ENCODE results near the gene ALS2CL.

The ALS2CL gene

GRCh38 chr3:46702246-46703012 is 8.9 kb upstream of the ALS2CL start:
- TF ChIP-seq CTCF (IDR thresholded peaks at IDR 0.05; ENCODE audit: low read depth, low read length) = no peak
- DNase-seq = no peak

DNA sequence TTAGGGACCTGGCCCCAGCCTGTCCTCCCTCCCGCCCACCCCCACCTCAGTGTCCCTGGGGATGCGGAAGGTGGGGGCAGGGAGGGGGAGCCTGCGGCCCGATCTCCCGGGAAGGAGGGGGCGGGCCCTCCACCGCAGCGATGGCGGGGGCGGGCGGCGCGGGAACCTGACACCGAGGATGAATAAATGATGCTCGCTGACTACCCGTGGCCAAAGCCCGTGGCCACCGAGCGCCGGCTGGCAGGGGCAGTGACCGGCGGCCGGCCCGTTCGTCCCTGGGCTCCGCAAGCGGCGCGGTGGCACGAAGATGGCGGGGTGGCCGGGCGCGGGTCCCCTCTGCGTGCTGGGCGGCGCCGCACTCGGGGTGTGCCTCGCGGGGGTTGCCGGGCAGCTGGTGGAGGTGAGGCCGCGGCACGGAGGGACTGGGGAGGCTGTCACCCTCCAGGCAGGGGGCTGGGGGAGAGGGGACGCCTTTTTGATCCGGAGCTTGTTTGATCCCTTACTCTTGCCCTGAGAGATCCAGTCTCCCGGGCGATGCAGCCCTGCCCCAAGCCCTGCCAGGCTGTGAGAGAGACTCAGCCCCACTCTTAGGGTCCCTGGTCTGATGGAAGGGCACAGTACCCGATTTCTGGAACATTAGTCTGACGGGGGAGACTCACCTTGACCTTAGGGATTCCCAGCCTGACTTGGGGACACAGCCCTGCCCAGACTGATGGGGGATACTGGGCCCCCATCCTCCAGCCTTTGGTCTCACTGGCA is 7.9 kb upstream of the ALS2CL start, which contains the start of gene TMIE:
TSS of gene TMIE (plus strand) at position 212 of the 759 bp plus-strand sequence. CDS start at position 308, 96 bp downstream.
- Histone ChIP-seq H3K36me3 (no peaks in the 10 kb centered on the region), H3K27me3 (ENCODE audit: insufficient read depth, low read depth, severe bottlenecking) (no peaks in the 10 kb centered on the region), H3K9me3 (ENCODE audit: severe bottlenecking) (no peaks in the 10 kb centered on the region), H3K4me3 (ENCODE audit: low read depth, low read length) (peak within 1 kb of the TSS; percentile 39), H3K27ac (no peak within 1 kb of the TSS)
- no peak for TF ChIP-seq CTCF (IDR thresholded peaks at IDR 0.05; ENCODE audit: low read depth, low read length)
- no peak for DNase-seq

More at GRCh38 chr3:46702246-46703012, 8.9 kb upstream of the ALS2CL start:
- no peak overlapping the region for H3K4me3 ChIP-seq (ENCODE audit: low read depth, low read length)
- no peaks in the 10 kb centered on the region for H3K9me3 ChIP-seq (ENCODE audit: severe bottlenecking)
- H3K36me3 ChIP-seq = no peaks in the 10 kb centered on the region
- H3K27ac ChIP-seq = no peak overlapping the region
- H3K27me3 ChIP-seq (ENCODE audit: insufficient read depth, low read depth, severe bottlenecking) = no peaks in the 10 kb centered on the region

GRCh38 chr3:46700772-46701171 is 7.3 kb upstream of the ALS2CL start:
- H3K27ac ChIP-seq = no peak overlapping the region
- TF ChIP-seq CTCF (IDR thresholded peaks at IDR 0.05; ENCODE audit: low read depth, low read length) = no peak
- H3K36me3 ChIP-seq = no peaks in the 10 kb centered on the region
- peak overlapping the region; percentile 39 for H3K4me3 ChIP-seq (ENCODE audit: low read depth, low read length)
- no peaks in the 10 kb centered on the region for H3K27me3 ChIP-seq (ENCODE audit: insufficient read depth, low read depth, severe bottlenecking)
- H3K9me3 ChIP-seq (ENCODE audit: severe bottlenecking) = no peaks in the 10 kb centered on the region
- no peak for DNase-seq

DNA sequence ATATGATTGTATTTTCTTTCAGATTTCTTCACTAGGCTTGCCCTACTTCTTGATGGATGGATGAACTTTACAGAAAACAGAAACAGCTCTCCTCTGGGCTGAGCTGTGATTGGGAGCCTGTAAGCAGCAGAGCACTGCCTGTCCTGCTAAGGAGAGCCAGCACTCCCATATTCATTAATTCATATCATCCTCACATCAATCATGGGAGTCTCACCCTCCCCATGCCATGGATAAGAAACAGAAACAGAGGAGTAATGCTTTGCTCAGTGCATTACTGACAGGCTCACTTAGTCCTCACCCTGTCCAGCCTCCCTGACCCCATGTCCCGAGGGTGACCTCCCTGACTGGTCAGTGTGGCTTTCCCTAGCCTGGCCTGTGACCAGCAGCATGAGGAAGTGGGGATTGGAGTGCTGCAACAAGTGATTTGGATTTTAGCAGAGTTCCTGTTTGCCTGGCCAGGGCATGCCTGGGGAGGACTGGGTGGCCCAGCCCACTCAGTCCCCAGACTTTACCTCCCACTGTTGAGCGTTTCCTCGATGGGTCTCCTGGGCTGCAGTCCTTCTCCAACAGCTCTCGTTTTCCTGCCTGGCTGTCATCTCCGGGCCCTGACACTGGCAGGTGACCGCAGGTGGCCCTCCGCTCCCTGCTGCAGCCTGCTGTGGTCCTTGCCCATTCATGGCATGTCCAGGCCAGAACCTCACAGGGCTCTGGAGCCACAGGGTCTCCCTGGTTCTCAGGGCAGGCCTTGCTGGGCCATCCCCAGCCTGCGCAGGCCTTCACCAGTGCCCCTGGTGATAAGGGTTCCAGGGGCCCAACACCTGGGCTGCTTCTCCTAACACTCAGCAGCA is 6.4 kb upstream of the ALS2CL start:
- no peak overlapping the region for H3K27ac ChIP-seq
- no peaks in the 10 kb centered on the region for H3K9me3 ChIP-seq (ENCODE audit: severe bottlenecking)
- H3K27me3 ChIP-seq (ENCODE audit: insufficient read depth, low read depth, severe bottlenecking) = no peaks in the 10 kb centered on the region
- DNase-seq = no peak
- no peak for TF ChIP-seq CTCF (IDR thresholded peaks at IDR 0.05; ENCODE audit: low read depth, low read length)
- no peaks in the 10 kb centered on the region for H3K36me3 ChIP-seq
- no peak overlapping the region for H3K4me3 ChIP-seq (ENCODE audit: low read depth, low read length)

GRCh38 chr3:46695962-46696894 is 2.7 kb upstream of the ALS2CL start:
- TF ChIP-seq CTCF (IDR thresholded peaks at IDR 0.05; ENCODE audit: low read depth, low read length) = no peak
- no peak for DNase-seq
- no peaks in the 10 kb centered on the region for H3K36me3 ChIP-seq
- no peak overlapping the region for H3K27ac ChIP-seq
- H3K27me3 ChIP-seq (ENCODE audit: insufficient read depth, low read depth, severe bottlenecking) = no peaks in the 10 kb centered on the region
- H3K4me3 ChIP-seq (ENCODE audit: low read depth, low read length) = no peak overlapping the region
- H3K9me3 ChIP-seq (ENCODE audit: severe bottlenecking) = no peaks in the 10 kb centered on the region
